Endothelial cell of umbilical vein (primary cell): ENCODE data around the gene TRPM5. TPM values are rescaled to one million over a fixed set of nuclear protein-coding genes. Genes with fewer than 3 reads are reported as not detected.

Source experiments
- BruUV-seq: library from RNA; stranded (reverse); fragments of 400-500 nt; replicated peaks from 2 replicates; lab custom pipeline; 2021; lab: Mats Ljungman, UMichigan
- CTCF ChIA-PET: fragments of 300-600, 350-600 bp; sonication (Branson Sonifier 250); formaldehyde crosslinking; loops from one replicate; lab custom pipeline; 2021; ENCODE audit warnings: antibody characterized with exemption, inconsistent platforms; lab: Charles Lee
- POLR2A ChIA-PET: fragments of 300-600, 350-600 bp; sonication (Branson Sonifier 250); formaldehyde crosslinking; loops from one replicate; lab custom pipeline; 2021; ENCODE audit warnings: antibody characterized with exemption, inconsistent platforms; lab: Charles Lee
- DNase-seq: peaks from one replicate; pipeline ENCODE4 v3.0.0-alpha.2; 2011; ENCODE audit warnings: low read depth, low spot score
- FAIRE-seq: peaks from 2 replicates; lab custom pipeline; 2011; peaks lifted over from hg19 to GRCh38; lab: Jason Lieb, UNC
- H2AFZ ChIP-seq: 2 replicates; pipeline ENCODE4 v1.6.0; 2012; ENCODE audit warnings: low read depth, low read length, control low read depth, inconsistent platforms
- H3K27ac ChIP-seq: 2 replicates; pipeline ENCODE4 v1.5.1; 2011; ENCODE audit warnings: low read depth, mild to moderate bottlenecking, control low read depth, low read length, moderate library complexity; ENCODE audit not compliant: insufficient read depth
- H3K27me3 ChIP-seq, 2 experiments: 2 replicates each; pipeline versions ENCODE4 v1.6.0 to v1.6.1; 2011; ENCODE audit warnings: low read length in 2 of 2, mixed read lengths in 1 of 2; ENCODE audit not compliant: control insufficient read depth in 2 of 2, insufficient read depth in 2 of 2
- H3K36me3 ChIP-seq, 2 experiments: 2 replicates in 1 of 2; 3 replicates in 1 of 2; pipeline ENCODE4 v1.5.1; 2011; ENCODE audit warnings: low read length in 2 of 2, mild to moderate bottlenecking in 1 of 2, moderate library complexity in 1 of 2; ENCODE audit not compliant: control insufficient read depth in 2 of 2, insufficient read depth in 2 of 2; ENCODE audit errors: extremely low read depth in 1 of 2
- H3K4me1 ChIP-seq: 3 replicates; pipeline ENCODE4 v1.5.1; 2011; ENCODE audit warnings: mild to moderate bottlenecking, low read length; ENCODE audit not compliant: control insufficient read depth, insufficient read depth; ENCODE audit errors: extremely low read depth
- H3K4me2 ChIP-seq: 2 replicates; pipeline ENCODE4 v1.6.1; 2011; ENCODE audit warnings: low read length, control low read depth, mixed read lengths; ENCODE audit not compliant: insufficient read depth
- H3K4me3 ChIP-seq, 3 experiments: fragments of 200-600 bp in 1 of 3; sonication (generic), shearing (Covaris generic) in 1 of 3; replicated peaks in 1 of 3; 2 replicates each; pipeline ENCODE4 v1.5.1; 2011 to 2016; ENCODE audit warnings: control low read depth in 3 of 3, low read length in 3 of 3, mild to moderate bottlenecking in 2 of 3, inconsistent platforms in 1 of 3, low read depth in 1 of 3, moderate library complexity in 1 of 3; ENCODE audit not compliant: insufficient read depth in 1 of 3
- H3K79me2 ChIP-seq: 2 replicates; pipeline ENCODE4 v1.6.0; 2012; ENCODE audit warnings: low read length, inconsistent platforms; ENCODE audit not compliant: control insufficient read depth, insufficient read depth
- H3K9ac ChIP-seq: replicated peaks from 2 replicates; pipeline ENCODE3; 2011; ENCODE audit warnings: low read length, control low read depth; ENCODE audit not compliant: insufficient read depth; ENCODE audit errors: extremely low read depth
- H3K9me1 ChIP-seq: replicated peaks from 3 replicates; pipeline ENCODE4 v1.6.0; 2011; ENCODE audit warnings: mild to moderate bottlenecking, low read length; ENCODE audit not compliant: control insufficient read depth, insufficient read depth; ENCODE audit errors: extremely low read depth
- H3K9me3 ChIP-seq: replicated peaks from 2 replicates; pipeline ENCODE4 v1.5.1; 2012; ENCODE audit warnings: low read length, inconsistent platforms; ENCODE audit not compliant: control insufficient read depth, insufficient read depth
- H4K20me1 ChIP-seq: replicated peaks from 2 replicates; pipeline ENCODE3; 2011; ENCODE audit warnings: mild to moderate bottlenecking, low read length; ENCODE audit not compliant: control insufficient read depth, insufficient read depth; ENCODE audit errors: extremely low read depth
- EZH2 ChIP-seq: IDR thresholded peaks from 2 replicates; pipeline ENCODE4 v1.6.1; 2012; ENCODE audit warnings: borderline replicate concordance, low read depth, mild to moderate bottlenecking, moderate library complexity, low read length, inconsistent platforms; ENCODE audit not compliant: severe bottlenecking
- FOS ChIP-seq: IDR thresholded peaks from 2 replicates; pipeline ENCODE4 v1.6.1; 2011; ENCODE audit warnings: mild to moderate bottlenecking, low read length, moderate library complexity, borderline replicate concordance; ENCODE audit not compliant: insufficient read depth
- MAX ChIP-seq: IDR thresholded peaks from 2 replicates; pipeline ENCODE4 v1.6.1; 2011; ENCODE audit not compliant: insufficient read depth, insufficient read length
- MYC ChIP-seq: IDR thresholded peaks from one replicate; pipeline ENCODE4 v1.6.1; 2011; ENCODE audit warnings: mild to moderate bottlenecking, low read depth, low read length
- POLR2A ChIP-seq: IDR thresholded peaks from 2 replicates; pipeline ENCODE4 v1.6.1; 2012; ENCODE audit warnings: low read depth, mild to moderate bottlenecking, control low read depth, low read length
- POLR2AphosphoS5 ChIP-seq: IDR thresholded peaks from 2 replicates; pipeline ENCODE4 v1.6.1; 2012; ENCODE audit warnings: low read depth, mild to moderate bottlenecking, control low read depth, low read length, moderate library complexity; ENCODE audit not compliant: insufficient read depth
- dilution Hi-C: fragments of 300-500 bp; cut with MboI; formaldehyde crosslinking; loops from one replicate; pipeline ENCODE4 v1.15.0; 2019; ENCODE audit warnings: low sequenced_read_pairs; ENCODE audit not compliant: extremely low pct_ligation_motif_present
- intact Hi-C: fragments of 100-400 bp; cut with micrococcal nuclease; formaldehyde crosslinking; loops from one replicate; pipeline ENCODE4 v1.10.0; 2022
- polyA plus RNA-seq, 4 experiments: library from polyadenylated mRNA; depleted of rRNA in 3 of 4; stranded (reverse) in 3 of 4; unstranded in 1 of 4; fragments of >200 nt; gene quantifications; 2 replicates each; pipeline versions ENCODE4 v1.2.1 to v1.2.3, GENCODE V29; 2011 to 2012; ENCODE audit warnings: missing spikeins in 1 of 4
- total RNA-seq: library from RNA; stranded (reverse); gene quantifications from 2 replicates; pipeline ENCODE4 v1.2.3, GENCODE V29; 2021
- TF ChIP-seq, protein P1 (sequence below), 2 donors: IDR thresholded peaks; 1 replicate in 1 of 2; 2 replicates in 1 of 2; pipeline ENCODE4 v1.5.1; 2011; ENCODE audit warnings: low read length in 2 of 2, mild to moderate bottlenecking in 2 of 2, moderate library complexity in 2 of 2, control low read depth in 1 of 2, inconsistent platforms in 1 of 2, low read depth in 1 of 2; ENCODE audit not compliant: insufficient read depth in 1 of 2; ENCODE audit errors: extremely low read depth in 1 of 2

TRPM5 gene
- total and polyA plus RNA-seq, 2 donors (not counting 3 experiments of a cell fraction or from before 2014, with no cell fraction given): not detected

GRCh38 chr11:2465202-2466068 lies 21.1 kb upstream of the TRPM5 start:
- no peak overlapping the region for H3K27ac ChIP-seq
- H3K4me2 ChIP-seq: no peak overlapping the region
- H3K9ac ChIP-seq: no peak overlapping the region
- no peak for TF ChIP-seq FOS
- TF ChIP-seq MAX: no peak
- TF ChIP-seq POLR2A: no peak
- no peak for TF ChIP-seq POLR2AphosphoS5
- no peak for TF ChIP-seq MYC
- H3K79me2 ChIP-seq: no peaks in the 10 kb centered on the region
- no peaks in the 10 kb centered on the region for H4K20me1 ChIP-seq
- H3K27me3 ChIP-seq: no peaks in the 10 kb centered on the region
- H3K9me3 ChIP-seq: no peaks in the 10 kb centered on the region
- POLR2A ChIA-PET: no interaction called here
- no peak overlapping the region for H2AFZ ChIP-seq
- no peak overlapping the region for H3K4me3 ChIP-seq
- no peak for FAIRE-seq
- dilution Hi-C loops (no loop called here), intact Hi-C loops (no loop called here)
- H3K9me1 ChIP-seq: no peaks in the 10 kb centered on the region
- BruUV-seq: no TSS peak
- no peaks in the 10 kb centered on the region for H3K4me1 ChIP-seq
- no peak for DNase-seq
- CTCF ChIA-PET: interaction anchor here (1.1 kb wide), 1 partner anchor 66 kb away, joined by 3 read pairs; no protein-coding TSS in a partner anchor
- H3K36me3 ChIP-seq: no peaks in the 10 kb centered on the region

- Histone ChIP-seq H2AFZ (no peak overlapping the region), H3K9me1 (no peaks in the 10 kb centered on the region), H4K20me1 (no peaks in the 10 kb centered on the region), H3K27ac (no peak overlapping the region), H3K36me3 (no peaks in the 10 kb centered on the region), H3K4me3 (no peak overlapping the region), H3K79me2 (no peaks in the 10 kb centered on the region), H3K4me2 (no peak overlapping the region), H3K4me1 (no peaks in the 10 kb centered on the region), H3K9ac (no peak overlapping the region), H3K27me3 (no peaks in the 10 kb centered on the region), H3K9me3 (no peaks in the 10 kb centered on the region)
- BruUV-seq: no TSS peak
- TF ChIP-seq MAX (no peak), FOS (no peak), MYC (no peak), POLR2AphosphoS5 (no peak), POLR2A (no peak), EZH2 (no peak)
- TF ChIP-seq, protein P1, sequence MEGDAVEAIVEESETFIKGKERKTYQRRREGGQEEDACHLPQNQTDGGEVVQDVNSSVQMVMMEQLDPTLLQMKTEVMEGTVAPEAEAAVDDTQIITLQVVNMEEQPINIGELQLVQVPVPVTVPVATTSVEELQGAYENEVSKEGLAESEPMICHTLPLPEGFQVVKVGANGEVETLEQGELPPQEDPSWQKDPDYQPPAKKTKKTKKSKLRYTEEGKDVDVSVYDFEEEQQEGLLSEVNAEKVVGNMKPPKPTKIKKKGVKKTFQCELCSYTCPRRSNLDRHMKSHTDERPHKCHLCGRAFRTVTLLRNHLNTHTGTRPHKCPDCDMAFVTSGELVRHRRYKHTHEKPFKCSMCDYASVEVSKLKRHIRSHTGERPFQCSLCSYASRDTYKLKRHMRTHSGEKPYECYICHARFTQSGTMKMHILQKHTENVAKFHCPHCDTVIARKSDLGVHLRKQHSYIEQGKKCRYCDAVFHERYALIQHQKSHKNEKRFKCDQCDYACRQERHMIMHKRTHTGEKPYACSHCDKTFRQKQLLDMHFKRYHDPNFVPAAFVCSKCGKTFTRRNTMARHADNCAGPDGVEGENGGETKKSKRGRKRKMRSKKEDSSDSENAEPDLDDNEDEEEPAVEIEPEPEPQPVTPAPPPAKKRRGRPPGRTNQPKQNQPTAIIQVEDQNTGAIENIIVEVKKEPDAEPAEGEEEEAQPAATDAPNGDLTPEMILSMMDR (IDR thresholded peaks at IDR 0.05; ENCODE audit: extremely low read depth in 1 of 2, insufficient read depth in 1 of 2, low read depth in 1 of 2, low read length in 2 of 2): no peak
- POLR2A ChIA-PET: no interaction called here
- CTCF ChIA-PET: interaction anchor here (1.1 kb wide), 1 partner anchor 67 kb away, joined by 3 read pairs; no protein-coding TSS in a partner anchor
- no peak for DNase-seq
- no peak for FAIRE-seq
- dilution Hi-C loops: no loop called here
- intact Hi-C loops: no loop called here
Measured at GRCh38 chr11:2464451-2465165, 20.3 kb upstream of the TRPM5 start.
